ENCODE results near the gene JAKMIP1.

The JAKMIP1 gene

GRCh38 chr4:6232836-6233785 lies 32.8 kb upstream of the JAKMIP1 start:
- no peak for DNase-seq (ENCODE audit: low read depth)
- TF ChIP-seq CTCF (conservative IDR thresholded peaks at IDR 0.05; ENCODE audit: low read depth, low read length) = no peak
- no peak overlapping the region for H3K4me3 ChIP-seq (ENCODE audit: low read length)

DNA sequence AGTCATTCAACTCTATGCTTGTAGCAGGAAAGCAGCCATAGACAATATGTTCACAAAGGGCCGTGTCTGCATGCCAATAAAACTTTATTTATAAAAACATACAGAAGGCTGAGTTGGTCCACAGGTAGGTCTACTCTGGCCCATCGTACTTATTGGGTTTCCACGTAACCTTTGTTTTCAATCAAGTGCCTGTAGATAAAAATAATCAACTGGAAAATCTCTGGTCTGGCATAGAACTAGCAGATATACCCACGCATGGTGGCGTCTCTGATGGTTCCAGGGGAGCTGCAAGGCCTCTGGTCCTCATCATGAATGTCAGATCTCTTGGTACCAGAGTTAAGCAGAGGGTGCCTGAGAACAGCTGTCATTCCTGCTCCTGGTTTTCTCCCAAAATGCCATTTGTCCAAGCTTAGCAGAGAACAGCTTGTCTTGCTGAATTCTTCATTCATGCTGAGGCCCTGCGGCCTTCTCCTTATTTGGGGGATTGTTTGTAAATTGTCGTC lies 31.4 kb upstream of the JAKMIP1 start:
- H3K4me3 ChIP-seq (ENCODE audit: low read length) = no peak overlapping the region
- TF ChIP-seq CTCF (conservative IDR thresholded peaks at IDR 0.05; ENCODE audit: low read depth, low read length) = no peak
- DNase-seq (ENCODE audit: low read depth) = no peak

GRCh38 chr4:6230827-6231662 lies 30.7 kb upstream of the JAKMIP1 start:
- no peak for DNase-seq (ENCODE audit: low read depth)
- no peak overlapping the region for H3K4me3 ChIP-seq (ENCODE audit: low read length)
- TF ChIP-seq CTCF (conservative IDR thresholded peaks at IDR 0.05; ENCODE audit: low read depth, low read length) = no peak

DNA sequence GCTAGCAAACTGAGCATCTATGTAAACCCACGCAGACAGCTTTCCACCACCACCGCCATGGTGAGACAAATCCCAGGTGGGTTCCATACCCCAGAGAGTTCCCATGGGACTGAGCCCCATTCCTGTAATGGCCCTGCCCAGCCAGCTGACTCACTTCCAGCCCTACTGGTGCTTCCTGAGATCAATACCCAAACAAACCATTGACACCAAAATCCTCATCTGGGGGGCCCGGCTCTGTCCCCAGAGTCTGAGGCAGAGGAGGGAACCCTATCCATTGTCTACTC lies 30.1 kb upstream of the JAKMIP1 start:
- DNase-seq (ENCODE audit: low read depth) = no peak
- no peak overlapping the region for H3K4me3 ChIP-seq (ENCODE audit: low read length)

GRCh38 chr4:6229671-6230501 lies 29.5 kb upstream of the JAKMIP1 start:
- no peak for TF ChIP-seq CTCF (conservative IDR thresholded peaks at IDR 0.05; ENCODE audit: low read depth, low read length)
- no peak overlapping the region for H3K4me3 ChIP-seq (ENCODE audit: low read length)
- DNase-seq (ENCODE audit: low read depth) = no peak

More for the DNA sequence above, 30.1 kb upstream of the JAKMIP1 start:
- TF ChIP-seq CTCF (conservative IDR thresholded peaks at IDR 0.05; ENCODE audit: low read depth, low read length) = no peak

- peak; percentile 14 for TF ChIP-seq CTCF (conservative IDR thresholded peaks at IDR 0.05; ENCODE audit: low read depth, low read length)
- no peak overlapping the region for H3K4me3 ChIP-seq (ENCODE audit: low read length)
- no peak for DNase-seq (ENCODE audit: low read depth)
These were observed 28.7 kb upstream of the JAKMIP1 start for GRCh38 chr4:6229095-6229494.

Data from retinal pigment epithelial cell (primary cell).